ENCODE data around the gene CLDN10.
A peak's percentile ranks its signal among the peaks of the same experiment; 100 is the strongest.

The CLDN10 gene

GRCh38 chr13:95523598-95523997 is 28.9 kb upstream of the CLDN10 start:
- DNase-seq (ENCODE audit: low read depth): peak; percentile 32
- no peak for TF ChIP-seq CTCF (IDR thresholded peaks at IDR 0.05; ENCODE audit: insufficient read depth, low read depth, low read length, missing control alignments)
- H3K4me3 ChIP-seq (ENCODE audit: low read length): no peak overlapping the region

- DNase-seq (ENCODE audit: low read depth): peak; percentile 91
- TF ChIP-seq CTCF (IDR thresholded peaks at IDR 0.05; ENCODE audit: insufficient read depth, low read depth, low read length, missing control alignments): no peak
- no peak overlapping the region for H3K4me3 ChIP-seq (ENCODE audit: low read length)
Observed at GRCh38 chr13:95524264-95524901, 28.1 kb upstream of the CLDN10 start.

GRCh38 chr13:95527955-95528354 is 24.6 kb upstream of the CLDN10 start:
- H3K4me3 ChIP-seq (ENCODE audit: low read length): no peak overlapping the region
- TF ChIP-seq CTCF (IDR thresholded peaks at IDR 0.05; ENCODE audit: insufficient read depth, low read depth, low read length, missing control alignments): no peak
- DNase-seq (ENCODE audit: low read depth): no peak

- DNase-seq (ENCODE audit: low read depth): peak; percentile 95
- peak; percentile 11 for TF ChIP-seq CTCF (IDR thresholded peaks at IDR 0.05; ENCODE audit: insufficient read depth, low read depth, low read length, missing control alignments)
- no peak overlapping the region for H3K4me3 ChIP-seq (ENCODE audit: low read length)
Observed at GRCh38 chr13:95530178-95530577, 22.3 kb upstream of the CLDN10 start.

- DNase-seq (ENCODE audit: low read depth): no peak
- no peak for TF ChIP-seq CTCF (IDR thresholded peaks at IDR 0.05; ENCODE audit: insufficient read depth, low read depth, low read length, missing control alignments)
- H3K4me3 ChIP-seq (ENCODE audit: low read length): no peak overlapping the region
Observed at GRCh38 chr13:95533545-95534160, 18.9 kb upstream of the CLDN10 start.

- TF ChIP-seq CTCF (IDR thresholded peaks at IDR 0.05; ENCODE audit: insufficient read depth, low read depth, low read length, missing control alignments): no peak
- DNase-seq (ENCODE audit: low read depth): peak; percentile 97
- H3K4me3 ChIP-seq (ENCODE audit: low read length): no peak overlapping the region
Observed at GRCh38 chr13:95535243-95535642, 17.3 kb upstream of the CLDN10 start.

Measured in epithelial cell of esophagus (primary cell).